Kidney epithelial cell (primary cell): Measurements from ENCODE around the gene FCHSD2. TPM values are rescaled to one million over a fixed set of nuclear protein-coding genes. Genes with fewer than 3 reads are reported as not detected.
A peak's percentile ranks its signal among the peaks of the same experiment; 100 is the strongest.

Experiments
- DNase-seq: peaks from one replicate; pipeline ENCODE4 v3.0.0-alpha.2; 2010; ENCODE audit warnings: low read depth
- H3K27me3 ChIP-seq: 2 replicates; pipeline ENCODE4 v1.6.0; 2011; ENCODE audit warnings: low read length; ENCODE audit not compliant: control insufficient read depth, insufficient read depth
- H3K36me3 ChIP-seq: 2 replicates; pipeline ENCODE4 v1.5.1; 2011; ENCODE audit warnings: low read length; ENCODE audit not compliant: control insufficient read depth, insufficient read depth
- H3K4me3 ChIP-seq: 2 replicates; pipeline ENCODE4 v1.5.1; 2011; ENCODE audit warnings: low read depth, mild to moderate bottlenecking, control low read depth, low read length
- total RNA-seq: library from RNA; depleted of rRNA; stranded (reverse); fragments of >200 nt; gene quantifications from 2 replicates; pipeline ENCODE4 v1.2.3, GENCODE V29; 2015
- TF ChIP-seq, protein P1 (sequence below): IDR thresholded peaks from 2 replicates; pipeline ENCODE4 v1.5.1; 2011; ENCODE audit warnings: mild to moderate bottlenecking, moderate library complexity, low read length, control low read depth, inconsistent platforms; ENCODE audit not compliant: insufficient read depth, poor library complexity, severe bottlenecking

Gene FCHSD2
- total RNA-seq, 1 donor from 2014 or later: 13.2 TPM

DNA sequence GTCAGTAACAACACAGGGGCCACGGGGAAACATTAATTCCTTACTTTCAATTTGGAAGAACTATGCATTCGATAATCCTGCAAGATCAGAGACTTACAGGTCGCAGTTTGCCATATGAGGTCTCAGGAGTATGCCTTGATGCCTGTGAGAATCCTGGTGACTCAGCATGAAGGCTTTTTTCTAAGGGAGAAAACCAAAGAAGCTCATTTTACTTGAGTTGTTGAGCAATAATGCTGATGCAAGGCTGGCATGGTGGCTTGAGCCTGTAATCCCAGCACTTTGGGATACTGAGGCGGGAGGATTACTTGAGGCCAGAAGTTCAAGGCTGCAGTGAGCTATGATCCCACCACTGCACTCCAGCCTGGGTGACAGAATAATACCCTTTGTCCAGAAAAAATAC is 301.3 kb downstream of the FCHSD2 start:
- Histone ChIP-seq H3K36me3 (no peaks in the 10 kb centered on the region), H3K27me3 (no peaks in the 10 kb centered on the region), H3K4me3 (no peak overlapping the region)
- peak; percentile 50 for DNase-seq
- TF ChIP-seq, protein P1, sequence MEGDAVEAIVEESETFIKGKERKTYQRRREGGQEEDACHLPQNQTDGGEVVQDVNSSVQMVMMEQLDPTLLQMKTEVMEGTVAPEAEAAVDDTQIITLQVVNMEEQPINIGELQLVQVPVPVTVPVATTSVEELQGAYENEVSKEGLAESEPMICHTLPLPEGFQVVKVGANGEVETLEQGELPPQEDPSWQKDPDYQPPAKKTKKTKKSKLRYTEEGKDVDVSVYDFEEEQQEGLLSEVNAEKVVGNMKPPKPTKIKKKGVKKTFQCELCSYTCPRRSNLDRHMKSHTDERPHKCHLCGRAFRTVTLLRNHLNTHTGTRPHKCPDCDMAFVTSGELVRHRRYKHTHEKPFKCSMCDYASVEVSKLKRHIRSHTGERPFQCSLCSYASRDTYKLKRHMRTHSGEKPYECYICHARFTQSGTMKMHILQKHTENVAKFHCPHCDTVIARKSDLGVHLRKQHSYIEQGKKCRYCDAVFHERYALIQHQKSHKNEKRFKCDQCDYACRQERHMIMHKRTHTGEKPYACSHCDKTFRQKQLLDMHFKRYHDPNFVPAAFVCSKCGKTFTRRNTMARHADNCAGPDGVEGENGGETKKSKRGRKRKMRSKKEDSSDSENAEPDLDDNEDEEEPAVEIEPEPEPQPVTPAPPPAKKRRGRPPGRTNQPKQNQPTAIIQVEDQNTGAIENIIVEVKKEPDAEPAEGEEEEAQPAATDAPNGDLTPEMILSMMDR: no peak

DNA sequence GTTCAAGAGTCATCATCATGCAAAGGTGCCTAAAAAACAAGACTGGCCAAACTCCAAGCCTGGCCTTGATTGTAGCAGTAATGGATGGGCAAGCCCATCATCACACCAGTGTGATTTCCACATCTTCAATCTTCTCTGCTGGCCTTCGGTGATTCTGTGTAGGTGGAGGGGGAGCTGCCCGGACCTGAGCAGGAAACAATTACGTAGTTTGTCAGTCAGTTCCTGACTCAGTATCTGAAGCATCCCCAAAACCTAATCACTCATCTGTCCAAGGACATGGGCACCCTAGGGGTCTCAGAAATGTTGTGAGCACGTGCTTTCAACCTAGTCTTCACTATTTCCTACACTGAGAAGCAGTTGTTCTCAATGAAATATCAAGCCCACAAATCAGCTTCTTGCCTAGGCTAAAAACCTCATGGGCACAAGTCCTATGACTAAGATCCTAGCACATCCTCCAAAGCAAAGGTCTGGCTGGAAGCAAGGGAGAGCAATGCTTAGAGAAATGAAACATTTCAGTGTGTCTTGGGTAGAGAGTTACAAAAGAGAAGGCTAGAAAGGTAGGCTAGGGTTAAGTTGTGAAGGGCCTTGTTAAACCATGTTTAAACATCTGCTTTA is 303.3 kb downstream of the FCHSD2 start:
- TF ChIP-seq, protein P1: no peak
- DNase-seq: no peak
- Histone ChIP-seq H3K4me3 (no peak overlapping the region), H3K27me3 (no peaks in the 10 kb centered on the region), H3K36me3 (no peaks in the 10 kb centered on the region)

DNA sequence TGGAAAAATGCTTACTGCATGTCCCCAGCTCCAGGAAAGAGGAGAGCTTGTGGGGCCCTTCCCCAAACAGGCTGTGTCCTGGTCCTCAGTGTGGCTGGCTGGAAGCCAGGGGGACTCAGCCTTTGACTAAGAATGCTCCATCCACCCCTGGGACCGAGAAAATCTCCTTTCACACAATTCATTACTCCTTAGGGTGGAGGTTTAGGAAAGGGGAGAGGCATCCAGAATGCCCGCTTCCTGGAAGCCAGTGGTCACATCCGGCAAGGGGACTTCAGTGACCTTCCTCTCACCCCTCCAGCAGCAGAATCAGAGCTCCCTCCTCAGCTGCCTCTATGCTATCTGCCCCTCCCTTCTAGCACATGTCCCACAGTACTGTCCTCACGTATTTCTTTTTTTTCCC is 306.0 kb downstream of the FCHSD2 start:
- TF ChIP-seq, protein P1: no peak
- no peak for DNase-seq
- no peak overlapping the region for H3K4me3 ChIP-seq
- no peaks in the 10 kb centered on the region for H3K27me3 ChIP-seq
- H3K36me3 ChIP-seq: no peaks in the 10 kb centered on the region

DNA sequence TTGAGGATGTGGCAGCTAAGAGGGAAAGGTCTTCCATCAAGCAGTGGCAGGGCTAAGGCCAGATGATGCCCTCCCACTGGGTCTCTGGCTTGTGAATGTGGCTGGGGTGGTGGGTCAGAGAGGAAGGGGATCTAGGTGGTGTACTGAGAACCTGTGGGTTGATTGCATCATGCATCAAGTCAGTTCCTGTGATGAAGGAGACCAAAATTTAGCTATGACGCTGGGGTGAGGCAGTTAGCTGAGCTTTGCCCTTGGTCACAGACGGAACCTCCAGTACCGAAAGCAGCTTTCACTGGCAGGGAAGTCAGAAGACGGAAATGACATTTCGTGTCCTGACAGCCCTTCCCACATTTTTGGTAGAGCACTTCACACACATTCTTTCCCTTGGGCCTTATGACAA is 307.2 kb downstream of the FCHSD2 start:
- no peaks in the 10 kb centered on the region for H3K36me3 ChIP-seq
- no peaks in the 10 kb centered on the region for H3K27me3 ChIP-seq
- no peak for DNase-seq
- no peak overlapping the region for H3K4me3 ChIP-seq
- TF ChIP-seq, protein P1: no peak

DNA sequence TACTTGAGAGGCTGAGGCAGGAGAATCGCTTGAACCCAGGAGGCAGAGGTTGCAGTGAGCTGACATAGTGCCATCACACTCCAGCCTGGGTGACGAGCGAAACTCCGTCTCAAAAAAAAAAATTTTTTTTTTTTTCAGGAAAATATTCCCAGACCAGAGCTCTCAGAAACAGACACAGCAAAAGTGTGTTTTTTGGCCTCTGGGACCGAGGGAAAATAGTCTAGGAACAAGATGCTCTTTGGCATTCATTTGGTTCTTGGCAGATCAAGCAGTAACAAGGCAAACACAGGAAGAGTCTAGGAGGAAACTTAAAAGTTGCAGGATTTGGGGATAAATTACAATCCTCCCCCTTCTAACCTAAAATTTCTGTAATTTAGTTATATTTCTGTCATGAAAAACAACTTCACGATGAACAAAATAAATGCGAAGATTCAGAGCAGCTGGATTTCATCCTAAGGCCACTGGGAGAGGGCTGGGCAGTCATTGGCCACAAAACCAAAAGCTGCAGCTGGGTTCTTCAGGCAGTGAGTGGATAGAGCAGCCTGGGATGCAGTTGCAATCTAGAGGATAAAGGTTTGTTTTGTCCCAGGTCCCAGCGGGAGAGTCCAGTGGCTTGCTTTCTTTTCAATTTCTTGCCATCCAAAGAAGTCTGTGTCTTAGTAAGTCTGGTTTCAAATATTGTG is 308.2 kb downstream of the FCHSD2 start:
- DNase-seq: no peak
- TF ChIP-seq, protein P1: no peak
- no peaks in the 10 kb centered on the region for H3K36me3 ChIP-seq
- no peaks in the 10 kb centered on the region for H3K27me3 ChIP-seq
- H3K4me3 ChIP-seq: no peak overlapping the region
